HEK293T (cell line): ENCODE data around the gene IRF6.

Experiments
- CTCF ChIA-PET: fragments of 350-600 bp; formaldehyde crosslinking; extraction: SDS; loops from one replicate; lab custom pipeline; 2021; ENCODE audit warnings: antibody characterized with exemption, inconsistent platforms; lab: Yijun Ruan, JAX
- POLR2A ChIA-PET: fragments of 350-600 bp; formaldehyde crosslinking; extraction: SDS; loops from one replicate; lab custom pipeline; 2020; ENCODE audit warnings: antibody characterized with exemption, inconsistent platforms; lab: Yijun Ruan, JAX
- DNase-seq: peaks from one replicate; pipeline ENCODE4 v3.0.0; 2012; ENCODE audit warnings: mixed read lengths; ENCODE audit errors: extremely low spot score
- ARNT ChIP-seq: fragments of 450-650 bp; IDR thresholded peaks from 2 replicates; pipeline ENCODE4 v1.6.1; 2017; ENCODE audit warnings: mild to moderate bottlenecking
- BHLHE40 ChIP-seq: fragments of 450-650 bp; IDR thresholded peaks from 2 replicates; pipeline ENCODE4 v1.6.1; 2016; ENCODE audit warnings: mild to moderate bottlenecking, moderate library complexity, borderline replicate concordance
- CTBP1 ChIP-seq: fragments of 450-650 bp; IDR thresholded peaks from 2 replicates; pipeline ENCODE4 v1.6.1; 2016; ENCODE audit warnings: borderline replicate concordance
- ELF4 ChIP-seq: fragments of 450-650 bp; IDR thresholded peaks from 2 replicates; pipeline ENCODE4 v1.6.1; 2017; ENCODE audit warnings: antibody characterized with exemption
- FOXA1 ChIP-seq: fragments of 450-650 bp; IDR thresholded peaks from 2 replicates; pipeline ENCODE4 v1.6.1; 2016; ENCODE audit warnings: mild to moderate bottlenecking
- FOXK2 ChIP-seq: fragments of 450-650 bp; IDR thresholded peaks from 2 replicates; pipeline ENCODE4 v1.6.1; 2016; ENCODE audit warnings: mild to moderate bottlenecking
- FOXM1 ChIP-seq: fragments of 450-650 bp; IDR thresholded peaks from 2 replicates; pipeline ENCODE4 v1.6.1; 2017; ENCODE audit warnings: mild to moderate bottlenecking, borderline replicate concordance
- HDGF ChIP-seq: fragments of 450-650 bp; IDR thresholded peaks from 2 replicates; pipeline ENCODE4 v1.6.1; 2017; ENCODE audit warnings: antibody characterized with exemption, borderline replicate concordance
- L3MBTL2 ChIP-seq: fragments of 450-650 bp; conservative IDR thresholded peaks from 2 replicates; pipeline ENCODE4 v1.6.1; 2016; ENCODE audit warnings: mild to moderate bottlenecking
- LEF1 ChIP-seq: fragments of 450-650 bp; IDR thresholded peaks from 2 replicates; pipeline ENCODE4 v1.6.1; 2017; ENCODE audit warnings: mild to moderate bottlenecking, borderline replicate concordance
- NFRKB ChIP-seq: fragments of 450-650 bp; IDR thresholded peaks from 2 replicates; pipeline ENCODE4 v1.6.1; 2016; ENCODE audit warnings: mild to moderate bottlenecking, moderate library complexity
- SP1 ChIP-seq: fragments of 450-650 bp; IDR thresholded peaks from 2 replicates; pipeline ENCODE4 v1.6.1; 2017
- SUZ12 ChIP-seq: fragments of 450-650 bp; IDR thresholded peaks from 2 replicates; pipeline ENCODE4 v1.6.1; 2016; ENCODE audit warnings: mild to moderate bottlenecking
- TARDBP ChIP-seq: fragments of 450-650 bp; IDR thresholded peaks from 2 replicates; pipeline ENCODE4 v1.6.1; 2016
- ZNF384 ChIP-seq: fragments of 450-650 bp; IDR thresholded peaks from 2 replicates; pipeline ENCODE4 v1.6.1; 2016
- TF ChIP-seq, protein P1 (sequence below): fragments of 450-650 bp; IDR thresholded peaks from 2 replicates; pipeline ENCODE4 v1.6.1; 2016

Gene IRF6

GRCh38 chr1:209820986-209821385 is 15.0 kb upstream of the IRF6 start:
- TF ChIP-seq FOXK2 (no peak), ELF4 (no peak), HDGF (no peak), ARNT (no peak), FOXA1 (no peak), SUZ12 (no peak), CTBP1 (no peak), NFRKB (no peak), L3MBTL2 (no peak), TARDBP (no peak), ZNF384 (no peak), SP1 (no peak), LEF1 (no peak), FOXM1 (no peak), BHLHE40 (no peak)
- TF ChIP-seq, protein P1, sequence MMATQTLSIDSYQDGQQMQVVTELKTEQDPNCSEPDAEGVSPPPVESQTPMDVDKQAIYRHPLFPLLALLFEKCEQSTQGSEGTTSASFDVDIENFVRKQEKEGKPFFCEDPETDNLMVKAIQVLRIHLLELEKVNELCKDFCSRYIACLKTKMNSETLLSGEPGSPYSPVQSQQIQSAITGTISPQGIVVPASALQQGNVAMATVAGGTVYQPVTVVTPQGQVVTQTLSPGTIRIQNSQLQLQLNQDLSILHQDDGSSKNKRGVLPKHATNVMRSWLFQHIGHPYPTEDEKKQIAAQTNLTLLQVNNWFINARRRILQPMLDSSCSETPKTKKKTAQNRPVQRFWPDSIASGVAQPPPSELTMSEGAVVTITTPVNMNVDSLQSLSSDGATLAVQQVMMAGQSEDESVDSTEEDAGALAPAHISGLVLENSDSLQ = no peak
- ChIA-PET CTCF (interaction anchor here (0.7 kb wide), 1 partner anchor 59 kb away, joined by 4 read pairs; no protein-coding TSS in a partner anchor), POLR2A (no interaction called here)
- no peak for DNase-seq

DNA sequence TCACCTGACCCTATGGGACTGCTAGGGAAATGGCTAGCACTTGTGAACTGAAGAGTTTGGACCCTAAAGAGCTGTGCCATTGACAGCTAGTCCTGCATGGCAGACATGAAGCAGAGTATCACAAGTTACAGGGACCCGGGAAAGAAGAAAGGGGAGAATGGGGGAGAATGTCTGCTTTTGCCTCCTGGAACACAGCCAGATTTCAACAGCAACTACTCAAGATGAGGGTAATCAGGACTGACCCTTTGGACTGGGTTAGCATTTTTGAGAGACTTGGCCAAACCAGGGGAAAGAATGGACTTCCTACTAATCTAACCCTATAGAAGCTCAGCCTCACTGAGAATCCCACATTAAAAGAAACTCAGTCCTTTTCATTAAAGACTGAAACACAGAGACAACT is 13.1 kb upstream of the IRF6 start:
- DNase-seq = no peak
- TF ChIP-seq, protein P1 = no peak
- TF ChIP-seq TARDBP = no peak
- TF ChIP-seq LEF1 = no peak
- TF ChIP-seq ARNT = no peak
- TF ChIP-seq FOXM1 = no peak
- no peak for TF ChIP-seq FOXK2
- TF ChIP-seq NFRKB = no peak
- TF ChIP-seq ZNF384 = no peak
- no peak for TF ChIP-seq FOXA1
- TF ChIP-seq SUZ12 = no peak
- no peak for TF ChIP-seq BHLHE40
- no peak for TF ChIP-seq CTBP1
- TF ChIP-seq ELF4 = no peak
- TF ChIP-seq SP1 = no peak
- TF ChIP-seq HDGF = no peak
- no peak for TF ChIP-seq L3MBTL2
- ChIA-PET CTCF (no interaction called here), POLR2A (interaction anchor here (1.3 kb wide), 1 partner anchor 9 kb away, joined by 7 read pairs; the partner anchor contains the start of gene UTP25)

DNA sequence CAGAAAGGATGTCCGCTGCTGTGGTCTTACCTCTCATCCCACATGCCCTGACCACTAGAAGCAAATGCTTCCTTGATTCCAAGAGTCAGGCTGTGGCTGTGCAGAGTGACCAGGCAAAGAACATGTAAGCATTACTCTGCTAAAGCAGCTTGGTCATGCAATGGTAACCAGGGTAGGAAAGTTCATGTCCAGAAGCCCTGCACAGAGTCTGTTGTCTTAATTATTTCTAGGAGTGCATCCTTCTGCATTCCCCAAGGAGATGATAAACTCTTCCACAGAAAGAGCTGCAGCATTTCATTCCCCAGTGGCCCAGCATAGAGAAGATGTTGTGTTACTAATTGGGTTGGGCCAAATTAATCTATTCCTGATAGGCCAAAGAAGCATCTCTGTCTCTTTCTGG is 11.7 kb upstream of the IRF6 start:
- ChIA-PET CTCF (no interaction called here), POLR2A (no interaction called here)
- TF ChIP-seq LEF1 = no peak
- TF ChIP-seq FOXK2 = no peak
- TF ChIP-seq FOXM1 = no peak
- no peak for TF ChIP-seq CTBP1
- TF ChIP-seq ELF4 = no peak
- TF ChIP-seq, protein P1 = no peak
- TF ChIP-seq ARNT = no peak
- TF ChIP-seq SUZ12 = no peak
- TF ChIP-seq SP1 = no peak
- TF ChIP-seq TARDBP = no peak
- DNase-seq = no peak

GRCh38 chr1:209816923-209817322 is 11.0 kb upstream of the IRF6 start:
- CTCF ChIA-PET = interaction anchor here (1.2 kb wide), 1 partner anchor 10 kb away, joined by 3 read pairs; no protein-coding TSS in a partner anchor

GRCh38 chr1:209815931-209816341 is 10.0 kb upstream of the IRF6 start:
- no peak for DNase-seq
- CTCF ChIA-PET = interaction anchor here (1.2 kb wide), 1 partner anchor 11 kb away, joined by 3 read pairs; no protein-coding TSS in a partner anchor
- no peak for TF ChIP-seq FOXK2
- no peak for TF ChIP-seq FOXM1
- TF ChIP-seq HDGF = no peak
- no peak for TF ChIP-seq FOXA1
- TF ChIP-seq L3MBTL2 = no peak
- no peak for TF ChIP-seq SP1
- no peak for TF ChIP-seq ARNT
- TF ChIP-seq CTBP1 = no peak
- no peak for TF ChIP-seq ZNF384
- POLR2A ChIA-PET = interaction anchor here (1.0 to 1.5 kb wide), 3 partner anchors 10 to 31 kb away, joined by 3 to 4 read pairs (median 3); partner anchors contain the start of genes C1orf74, IRF6 and UTP25

More at GRCh38 chr1:209816923-209817322, 11.0 kb upstream of the IRF6 start:
- POLR2A ChIA-PET = interaction anchor here (1.5 kb wide), 1 partner anchor 11 kb away, joined by 4 read pairs; the partner anchor contains the start of gene UTP25
- DNase-seq = no peak
- TF ChIP-seq BHLHE40 = no peak

DNA sequence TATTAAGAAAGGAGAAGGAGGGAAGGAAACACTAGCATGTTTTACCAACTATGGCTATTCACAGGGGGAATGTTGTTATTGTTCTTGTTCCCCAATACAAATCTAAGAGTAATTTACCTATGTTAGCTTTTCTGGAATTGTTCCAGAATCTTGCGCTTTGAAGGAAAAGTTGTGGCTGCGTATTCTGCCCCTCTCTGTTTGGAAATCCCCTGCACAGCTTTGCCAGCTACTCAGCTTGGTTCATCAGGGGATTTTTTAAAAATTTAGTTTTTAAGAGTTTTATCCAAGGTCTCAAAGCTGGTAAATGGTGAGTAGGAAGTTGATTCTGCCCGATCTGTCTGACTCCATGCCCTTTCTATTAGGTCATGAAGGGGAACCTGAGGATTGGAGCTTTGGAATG is 9.5 kb upstream of the IRF6 start:
- POLR2A ChIA-PET = interaction anchor here (0.7 to 1.5 kb wide), 4 partner anchors 10 to 31 kb away, joined by 3 to 4 read pairs (median 3); partner anchors contain the start of genes C1orf74, IRF6 and UTP25
- no peak for TF ChIP-seq L3MBTL2
- no peak for TF ChIP-seq BHLHE40
- no peak for TF ChIP-seq FOXM1
- TF ChIP-seq LEF1 = no peak
- no peak for TF ChIP-seq NFRKB
- no peak for TF ChIP-seq HDGF
- no peak for TF ChIP-seq ZNF384
- no peak for TF ChIP-seq ARNT
- TF ChIP-seq TARDBP = no peak
- TF ChIP-seq FOXK2 = no peak
- no peak for TF ChIP-seq ELF4
- no peak for TF ChIP-seq SUZ12
- TF ChIP-seq FOXA1 = no peak
- TF ChIP-seq SP1 = no peak
- TF ChIP-seq, protein P1 = no peak
- TF ChIP-seq CTBP1 = no peak
- no peak for DNase-seq
- CTCF ChIA-PET = interaction anchor here (0.6 kb wide), 1 partner anchor 9 kb away, joined by 5 read pairs; no protein-coding TSS in a partner anchor
